Stomach (tissue), 19 donors: ENCODE data around the gene GOLGA6L2. TPM values are rescaled to one million over a fixed set of nuclear protein-coding genes. Genes with fewer than 3 reads are reported as not detected.

Source experiments
- DNase-seq, 2 donors: peaks; one replicate each; pipeline versions ENCODE4 v3.0.0 to v3.0.0-alpha.2; 2013 to 2019
- H3K27ac ChIP-seq, 5 donors: fragments of 200-600 bp in 4 of 5; sonication (generic) in 4 of 5; one replicate each; pipeline ENCODE4 v1.5.1; 2013 to 2019; ENCODE audit warnings: mild to moderate bottlenecking in 1 of 5, moderate library complexity in 1 of 5
- H3K27me3 ChIP-seq, 3 donors: fragments of 200-600 bp; sonication (generic); one replicate each; pipeline ENCODE4 v1.5.1; 2017 to 2019; ENCODE audit warnings: mixed run types in 1 of 3
- H3K36me3 ChIP-seq, 4 donors: fragments of 200-600 bp; sonication (generic); 1 replicate in 3 of 4; 2 replicates in 1 of 4; pipeline ENCODE4 v1.5.1; 2016 to 2019
- H3K4me1 ChIP-seq, 4 donors: fragments of 200-600 bp; sonication (generic); one replicate each; pipeline ENCODE4 v1.5.1; 2016 to 2019
- H3K4me3 ChIP-seq, 4 donors: fragments of 200-600 bp; sonication (generic) in 3 of 4; one replicate each; pipeline ENCODE4 v1.5.1; 2016 to 2019; ENCODE audit warnings: mild to moderate bottlenecking in 1 of 4
- H3K9me3 ChIP-seq, 4 donors: fragments of 200-600 bp; sonication (generic); one replicate each; pipeline ENCODE4 v1.5.1; 2016 to 2019
- CTCF ChIP-seq, 7 experiments: fragments of 450-650 bp in 4 of 7; fragments of 200-600 bp in 3 of 7; sonication (generic) in 3 of 7; IDR thresholded peaks; one replicate each; pipeline ENCODE4 v1.5.1; 2016 to 2019; ENCODE audit warnings: antibody characterized with exemption in 7 of 7, control low read depth in 2 of 7, mild to moderate bottlenecking in 1 of 7
- EP300 ChIP-seq: sonication (generic); formaldehyde crosslinking; IDR thresholded peaks from one replicate; pipeline ENCODE4 v1.6.1; 2017; ENCODE audit warnings: antibody characterized with exemption
- POLR2A ChIP-seq, 4 donors: fragments of 450-650 bp; IDR thresholded peaks; one replicate each; pipeline ENCODE4 v1.6.1; 2016; ENCODE audit warnings: antibody characterized with exemption in 4 of 4, control low read depth in 2 of 4, mild to moderate bottlenecking in 1 of 4, moderate library complexity in 1 of 4
- POLR2AphosphoS5 ChIP-seq, 3 donors: sonication (generic); formaldehyde crosslinking; IDR thresholded peaks; one replicate each; pipeline ENCODE4 v1.6.1; 2016; ENCODE audit warnings: antibody characterized with exemption in 3 of 3
- WGBS, 5 donors: extraction: QIAGEN DNeasy Blood & Tissue Kit in 3 of 5; methylation state at CpG; one replicate each; pipeline versions ENCODE4 v1.1.5 to v1.1.7; 2013 to 2018; 5-methylcytosine and 5-hydroxymethylcytosine counted together
- intact Hi-C: fragments of 100-400 bp; cut with DNase I; formaldehyde crosslinking; loops from one replicate; pipeline ENCODE4 v1.15.1; 2023; ENCODE audit warnings: low total_unique reads
- long read RNA-seq, 10 donors: transcript quantifications; one replicate each; lab custom pipeline, GENCODE V29; 2026
- polyA plus RNA-seq, 3 donors: library from polyadenylated mRNA; stranded (reverse); fragments of 200-250 nt; gene quantifications; one replicate each; pipeline ENCODE4 v1.2.3, GENCODE V29; 2013
- total RNA-seq, 5 donors: library from RNA; depleted of rRNA; stranded (reverse); fragments of >200 nt; gene quantifications; one replicate each; pipeline versions ENCODE4 v1.1.0 to v1.2.3, GENCODE V29; 2014 to 2016
- donor health status: healthy with polysubstance abuse.
- donor health status: Bipolar disorder and iron deficiency.
- donor health status: healthy.

Gene GOLGA6L2
- not detected for total RNA-seq
- not detected for polyA plus RNA-seq
- long read RNA-seq, donor 1: 0 reads
- long read RNA-seq, donor 2: 0 reads
- long read RNA-seq, donor 3: 0 reads
- long read RNA-seq, donor 4: 0 reads
- long read RNA-seq, donor 5: 0 reads
- long read RNA-seq, donor 6: 0 reads
- long read RNA-seq, donor 7: 0 reads
- long read RNA-seq, donor 8: 0 reads
- long read RNA-seq, donor 9: 0 reads
- long read RNA-seq, donor 10: 0 reads

- no peaks in the 10 kb centered on the region for H3K4me1 ChIP-seq
These were observed at the start of gene GOLGA6L2 for GRCh38 chr15:23447107-23447500. TSS of gene GOLGA6L2 (minus strand) at chr15:23447243. CDS start at chr15:23447181, 62 bp downstream.

GRCh38 chr15:23484870-23485269 lies 37.8 kb upstream of the GOLGA6L2 start:
- WGBS, 5 donors: 65 to 81% (median 75%) methylated on average over 2 of the region's 2 CpGs
- no peaks in the 10 kb centered on the region for H3K36me3 ChIP-seq
- no peaks in the 10 kb centered on the region for H3K4me1 ChIP-seq
- no peak for TF ChIP-seq EP300
- no peak for TF ChIP-seq POLR2A (IDR thresholded peaks at IDR 0.05)
- TF ChIP-seq POLR2AphosphoS5 (IDR thresholded peaks at IDR 0.05): no peak
- TF ChIP-seq CTCF (IDR thresholded peaks at IDR 0.05): no peak
- H3K27ac ChIP-seq: no peak overlapping the region
- DNase-seq: no peak
- intact Hi-C loops: no loop called here
- H3K4me3 ChIP-seq: no peak overlapping the region
- no peaks in the 10 kb centered on the region for H3K9me3 ChIP-seq
- peaks cover 0 to 8% (median 0%) of the 10 kb centered on the region in 3 donors for H3K27me3 ChIP-seq

More at GRCh38 chr15:23447107-23447500, at the start of gene GOLGA6L2:
- 83 to 89% (median 85%) methylated on average over 10 of the region's 10 CpGs for WGBS, 5 donors
- H3K4me3 ChIP-seq: no peak within 1 kb of the TSS
- no peaks in the 10 kb centered on the region for H3K9me3 ChIP-seq
- H3K27ac ChIP-seq: no peak within 1 kb of the TSS
- TF ChIP-seq POLR2AphosphoS5 (IDR thresholded peaks at IDR 0.05) (no peak), POLR2A (IDR thresholded peaks at IDR 0.05) (no peak), EP300 (no peak), CTCF (IDR thresholded peaks at IDR 0.05) (no peak)
- DNase-seq: no peak
- H3K27me3 ChIP-seq: peaks cover 0 to 9% (median 0%) of the 10 kb centered on the region in 3 donors
- no peaks in the 10 kb centered on the region for H3K36me3 ChIP-seq
- intact Hi-C loops: no loop called here

- intact Hi-C loops: no loop called here
- no peaks in the 10 kb centered on the region for H3K9me3 ChIP-seq
- TF ChIP-seq EP300: no peak
- no peak for TF ChIP-seq POLR2AphosphoS5 (IDR thresholded peaks at IDR 0.05)
- TF ChIP-seq POLR2A (IDR thresholded peaks at IDR 0.05): no peak
- TF ChIP-seq CTCF (IDR thresholded peaks at IDR 0.05): no peak
- no peaks in the 10 kb centered on the region for H3K4me1 ChIP-seq
- H3K36me3 ChIP-seq: no peaks in the 10 kb centered on the region
- no peak overlapping the region for H3K4me3 ChIP-seq
- H3K27me3 ChIP-seq: peaks cover 0 to 8% (median 0%) of the 10 kb centered on the region in 3 donors
- H3K27ac ChIP-seq: no peak overlapping the region
- no peak for DNase-seq
- 31 to 54% (median 43%) methylated on average over 2 of the region's 2 CpGs for WGBS, 5 donors
These were observed 36.8 kb upstream of the GOLGA6L2 start for GRCh38 chr15:23483821-23484299.

GRCh38 chr15:23482764-23483489 lies 35.9 kb upstream of the GOLGA6L2 start:
- Histone ChIP-seq H3K27me3 (peaks cover 0 to 8% (median 0%) of the 10 kb centered on the region in 3 donors), H3K4me3 (no peak overlapping the region), H3K27ac (no peak overlapping the region), H3K36me3 (no peaks in the 10 kb centered on the region), H3K9me3 (no peaks in the 10 kb centered on the region), H3K4me1 (no peaks in the 10 kb centered on the region)
- DNase-seq: no peak
- TF ChIP-seq EP300: no peak
- no peak for TF ChIP-seq CTCF (IDR thresholded peaks at IDR 0.05)
- no peak for TF ChIP-seq POLR2AphosphoS5 (IDR thresholded peaks at IDR 0.05)
- TF ChIP-seq POLR2A (IDR thresholded peaks at IDR 0.05): no peak
- WGBS, 5 donors: 44 to 72% (median 67%) methylated on average over 3 of the region's 3 CpGs
- intact Hi-C loops: no loop called here
